Measurements from ENCODE around the gene TMEM135.

TMEM135 gene

GRCh38 chr11:87347441-87347840 is 309.7 kb downstream of the TMEM135 start:
- Histone ChIP-seq H3K4me3 (ENCODE audit: low read depth in 1 of 2, low read length in 2 of 2) (no peak overlapping the region), H3K36me3 (ENCODE audit: insufficient read depth, low read length) (no peaks in the 10 kb centered on the region), H3K27ac (ENCODE audit: low read depth, low read length) (no peak overlapping the region), H3K9me3 (ENCODE audit: low read length) (no peaks in the 10 kb centered on the region), H3K9ac (ENCODE audit: low read length) (no peak overlapping the region), H3K27me3 (ENCODE audit: control insufficient read depth in 1 of 2, insufficient read depth in 2 of 2, low read length in 2 of 2) (no peaks in the 10 kb centered on the region), H3K4me1 (ENCODE audit: insufficient read depth, low read length) (peaks cover 10% of the 10 kb centered on the region)

DNA sequence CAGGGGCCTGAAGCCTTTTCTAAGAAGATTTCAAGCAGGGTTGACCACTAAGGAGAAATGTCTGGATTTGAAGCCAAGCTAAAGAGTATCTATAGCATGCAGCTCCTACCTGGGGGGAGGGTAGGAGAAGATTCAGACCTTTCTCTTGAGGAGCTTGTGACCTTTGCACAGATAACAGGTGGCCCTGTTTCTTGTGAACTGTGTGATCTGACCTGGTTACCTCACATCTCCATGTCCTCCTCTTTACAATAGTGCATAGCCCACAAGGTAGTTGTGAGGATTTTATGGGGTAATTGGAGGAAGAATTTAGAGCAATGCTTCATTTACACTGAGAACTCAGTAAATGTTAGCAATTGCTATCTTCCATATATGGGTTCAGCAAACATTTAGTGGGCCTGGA is 310.1 kb downstream of the TMEM135 start:
- no peak overlapping the region for H3K27ac ChIP-seq (ENCODE audit: low read depth, low read length)

DNA sequence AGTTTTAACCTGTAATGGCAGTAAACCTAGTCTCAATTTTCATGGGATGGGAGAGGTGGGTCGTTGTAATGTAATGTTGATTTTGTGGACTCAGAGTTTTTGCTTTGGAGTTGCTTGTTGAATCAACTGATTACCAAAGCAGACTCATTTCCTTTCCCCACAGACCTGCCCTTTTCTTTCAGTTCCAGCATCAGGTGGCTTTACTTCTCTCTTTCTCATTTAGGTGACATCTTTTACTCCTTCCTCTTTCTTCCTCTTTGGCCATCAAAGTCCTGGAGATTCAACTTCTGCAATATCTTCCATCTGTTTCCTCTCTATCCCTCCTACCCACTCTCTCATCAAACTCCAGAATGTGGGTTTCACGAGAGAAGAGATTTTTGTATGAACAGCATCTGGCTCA is 313.9 kb downstream of the TMEM135 start:
- Histone ChIP-seq H3K4me3 (ENCODE audit: low read depth in 1 of 2, low read length in 2 of 2) (no peak overlapping the region), H3K27ac (ENCODE audit: low read depth, low read length) (no peak overlapping the region), H3K27me3 (ENCODE audit: control insufficient read depth in 1 of 2, insufficient read depth in 2 of 2, low read length in 2 of 2) (no peaks in the 10 kb centered on the region), H3K36me3 (ENCODE audit: insufficient read depth, low read length) (no peaks in the 10 kb centered on the region), H3K9me3 (ENCODE audit: low read length) (no peaks in the 10 kb centered on the region), H3K9ac (ENCODE audit: low read length) (no peak overlapping the region), H3K4me1 (ENCODE audit: insufficient read depth, low read length) (peaks cover 24% of the 10 kb centered on the region)

More for the DNA sequence above, 310.1 kb downstream of the TMEM135 start:
- Histone ChIP-seq H3K4me1 (ENCODE audit: insufficient read depth, low read length) (peaks cover 15% of the 10 kb centered on the region), H3K27me3 (ENCODE audit: control insufficient read depth in 1 of 2, insufficient read depth in 2 of 2, low read length in 2 of 2) (no peaks in the 10 kb centered on the region), H3K9me3 (ENCODE audit: low read length) (no peaks in the 10 kb centered on the region), H3K4me3 (ENCODE audit: low read depth in 1 of 2, low read length in 2 of 2) (no peak overlapping the region), H3K36me3 (ENCODE audit: insufficient read depth, low read length) (no peaks in the 10 kb centered on the region), H3K9ac (ENCODE audit: low read length) (no peak overlapping the region)

GRCh38 chr11:87352759-87353707 is 315.3 kb downstream of the TMEM135 start:
- Histone ChIP-seq H3K9me3 (ENCODE audit: low read length) (no peaks in the 10 kb centered on the region), H3K27me3 (ENCODE audit: control insufficient read depth in 1 of 2, insufficient read depth in 2 of 2, low read length in 2 of 2) (no peaks in the 10 kb centered on the region), H3K36me3 (ENCODE audit: insufficient read depth, low read length) (no peaks in the 10 kb centered on the region), H3K9ac (ENCODE audit: low read length) (no peak overlapping the region), H3K27ac (ENCODE audit: low read depth, low read length) (no peak overlapping the region), H3K4me3 (ENCODE audit: low read depth in 1 of 2, low read length in 2 of 2) (peak overlapping the region in 1 of 2 donors; percentile 47), H3K4me1 (ENCODE audit: insufficient read depth, low read length) (peaks cover 19% of the 10 kb centered on the region)

DNA sequence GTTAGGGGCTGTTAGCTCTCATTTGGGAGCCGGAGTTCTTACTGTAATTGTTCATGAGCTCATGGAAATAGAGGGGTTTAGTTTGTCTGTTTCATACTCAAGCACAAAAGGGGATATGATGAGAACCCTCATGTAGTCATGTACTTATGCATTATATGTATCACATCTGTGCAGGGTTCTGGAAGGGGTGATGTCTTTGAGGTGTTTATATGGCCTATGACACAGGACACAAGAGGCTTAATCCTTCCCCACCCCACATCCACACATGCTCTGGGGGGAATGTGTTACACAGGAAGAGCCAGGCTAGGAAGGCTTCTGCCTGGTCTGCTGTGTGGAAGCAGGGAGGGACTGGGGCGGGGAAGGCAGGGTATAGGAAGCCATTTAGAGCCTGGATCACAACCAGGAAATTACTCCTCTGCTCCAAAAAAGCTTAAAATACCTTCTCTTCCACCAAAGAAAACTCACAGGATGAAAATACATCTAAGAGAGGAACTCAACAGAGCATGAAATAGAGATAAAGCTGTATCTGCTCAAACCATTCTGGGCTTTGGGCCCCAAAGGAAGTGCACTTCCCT is 316.1 kb downstream of the TMEM135 start:
- Histone ChIP-seq H3K36me3 (ENCODE audit: insufficient read depth, low read length) (no peaks in the 10 kb centered on the region), H3K4me3 (ENCODE audit: low read depth in 1 of 2, low read length in 2 of 2) (no peak overlapping the region), H3K9ac (ENCODE audit: low read length) (no peak overlapping the region), H3K9me3 (ENCODE audit: low read length) (no peaks in the 10 kb centered on the region), H3K27me3 (ENCODE audit: control insufficient read depth in 1 of 2, insufficient read depth in 2 of 2, low read length in 2 of 2) (no peaks in the 10 kb centered on the region), H3K4me1 (ENCODE audit: insufficient read depth, low read length) (peaks cover 16% of the 10 kb centered on the region), H3K27ac (ENCODE audit: low read depth, low read length) (no peak overlapping the region)

DNA sequence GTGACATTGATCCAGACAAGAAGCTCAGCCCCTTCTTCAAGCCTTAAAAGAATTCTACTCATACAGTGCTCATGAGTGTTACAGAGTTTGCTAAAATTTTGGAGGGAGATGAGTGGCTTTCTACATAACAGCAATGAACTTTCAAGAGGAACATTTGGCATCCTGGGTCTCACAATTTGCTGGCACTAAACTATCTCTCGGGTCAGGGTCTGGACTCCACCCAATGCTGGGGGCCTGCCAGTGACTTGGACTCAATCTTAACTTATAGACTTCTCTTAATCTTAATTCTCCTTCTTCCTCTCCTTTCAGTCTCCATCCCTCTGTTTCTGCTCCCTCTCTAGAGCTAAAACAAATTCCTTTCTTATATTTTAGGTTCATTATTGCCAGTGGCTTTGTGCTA is 317.9 kb downstream of the TMEM135 start:
- no peak overlapping the region for H3K9ac ChIP-seq (ENCODE audit: low read length)
- H3K36me3 ChIP-seq (ENCODE audit: insufficient read depth, low read length), result no peaks in the 10 kb centered on the region
- no peaks in the 10 kb centered on the region for H3K27me3 ChIP-seq (ENCODE audit: control insufficient read depth in 1 of 2, insufficient read depth in 2 of 2, low read length in 2 of 2)
- no peak overlapping the region for H3K27ac ChIP-seq (ENCODE audit: low read depth, low read length)
- no peak overlapping the region for H3K4me3 ChIP-seq (ENCODE audit: low read depth in 1 of 2, low read length in 2 of 2)
- no peaks in the 10 kb centered on the region for H3K9me3 ChIP-seq (ENCODE audit: low read length)
- peaks cover 16% of the 10 kb centered on the region for H3K4me1 ChIP-seq (ENCODE audit: insufficient read depth, low read length)

- Histone ChIP-seq H3K9me3 (ENCODE audit: low read length) (no peaks in the 10 kb centered on the region), H3K9ac (ENCODE audit: low read length) (no peak overlapping the region), H3K4me1 (ENCODE audit: insufficient read depth, low read length) (peaks cover 16% of the 10 kb centered on the region), H3K36me3 (ENCODE audit: insufficient read depth, low read length) (no peaks in the 10 kb centered on the region), H3K4me3 (ENCODE audit: low read depth in 1 of 2, low read length in 2 of 2) (no peak overlapping the region), H3K27ac (ENCODE audit: low read depth, low read length) (no peak overlapping the region), H3K27me3 (ENCODE audit: control insufficient read depth in 1 of 2, insufficient read depth in 2 of 2, low read length in 2 of 2) (no peaks in the 10 kb centered on the region)
Measured at GRCh38 chr11:87356428-87356827, 318.7 kb downstream of the TMEM135 start.

GRCh38 chr11:87358461-87358860 is 320.7 kb downstream of the TMEM135 start:
- no peaks in the 10 kb centered on the region for H3K9me3 ChIP-seq (ENCODE audit: low read length)
- H3K4me3 ChIP-seq (ENCODE audit: low read depth in 1 of 2, low read length in 2 of 2), result no peak overlapping the region
- no peaks in the 10 kb centered on the region for H3K36me3 ChIP-seq (ENCODE audit: insufficient read depth, low read length)
- H3K4me1 ChIP-seq (ENCODE audit: insufficient read depth, low read length), result peaks cover 4% of the 10 kb centered on the region
- H3K9ac ChIP-seq (ENCODE audit: low read length), result no peak overlapping the region
- H3K27ac ChIP-seq (ENCODE audit: low read depth, low read length), result no peak overlapping the region
- no peaks in the 10 kb centered on the region for H3K27me3 ChIP-seq (ENCODE audit: control insufficient read depth in 1 of 2, insufficient read depth in 2 of 2, low read length in 2 of 2)

DNA sequence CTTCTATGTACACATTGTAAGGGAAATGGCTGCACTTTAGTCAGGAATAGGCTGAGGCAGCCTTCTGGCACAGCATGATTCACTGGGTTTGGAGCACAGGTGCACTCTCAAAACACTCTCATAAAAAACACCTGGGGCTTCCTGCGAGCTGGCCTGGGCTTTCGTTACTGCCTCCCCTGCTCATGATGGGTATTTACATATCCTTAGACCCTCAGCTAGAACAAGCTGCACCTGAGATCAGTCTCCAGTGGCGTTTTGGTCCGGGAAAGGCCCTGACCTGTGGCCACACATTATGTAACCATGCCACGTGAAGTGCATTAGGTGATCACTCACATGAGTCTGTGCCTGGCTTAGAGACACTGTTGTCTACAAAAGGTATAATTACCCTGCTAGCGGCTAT is 321.7 kb downstream of the TMEM135 start:
- no peak overlapping the region for H3K4me3 ChIP-seq (ENCODE audit: low read depth in 1 of 2, low read length in 2 of 2)
- H3K27ac ChIP-seq (ENCODE audit: low read depth, low read length), result no peak overlapping the region
- no peaks in the 10 kb centered on the region for H3K27me3 ChIP-seq (ENCODE audit: control insufficient read depth in 1 of 2, insufficient read depth in 2 of 2, low read length in 2 of 2)
- H3K4me1 ChIP-seq (ENCODE audit: insufficient read depth, low read length), result no peaks in the 10 kb centered on the region
- no peaks in the 10 kb centered on the region for H3K36me3 ChIP-seq (ENCODE audit: insufficient read depth, low read length)
- no peaks in the 10 kb centered on the region for H3K9me3 ChIP-seq (ENCODE audit: low read length)
- no peak overlapping the region for H3K9ac ChIP-seq (ENCODE audit: low read length)

GRCh38 chr11:87361891-87362290 is 324.2 kb downstream of the TMEM135 start:
- no peaks in the 10 kb centered on the region for H3K4me1 ChIP-seq (ENCODE audit: insufficient read depth, low read length)
- H3K9me3 ChIP-seq (ENCODE audit: low read length), result no peaks in the 10 kb centered on the region
- no peaks in the 10 kb centered on the region for H3K27me3 ChIP-seq (ENCODE audit: control insufficient read depth in 1 of 2, insufficient read depth in 2 of 2, low read length in 2 of 2)
- H3K4me3 ChIP-seq (ENCODE audit: low read depth in 1 of 2, low read length in 2 of 2), result no peak overlapping the region
- H3K36me3 ChIP-seq (ENCODE audit: insufficient read depth, low read length), result no peaks in the 10 kb centered on the region
- H3K9ac ChIP-seq (ENCODE audit: low read length), result no peak overlapping the region
- no peak overlapping the region for H3K27ac ChIP-seq (ENCODE audit: low read depth, low read length)

DNA sequence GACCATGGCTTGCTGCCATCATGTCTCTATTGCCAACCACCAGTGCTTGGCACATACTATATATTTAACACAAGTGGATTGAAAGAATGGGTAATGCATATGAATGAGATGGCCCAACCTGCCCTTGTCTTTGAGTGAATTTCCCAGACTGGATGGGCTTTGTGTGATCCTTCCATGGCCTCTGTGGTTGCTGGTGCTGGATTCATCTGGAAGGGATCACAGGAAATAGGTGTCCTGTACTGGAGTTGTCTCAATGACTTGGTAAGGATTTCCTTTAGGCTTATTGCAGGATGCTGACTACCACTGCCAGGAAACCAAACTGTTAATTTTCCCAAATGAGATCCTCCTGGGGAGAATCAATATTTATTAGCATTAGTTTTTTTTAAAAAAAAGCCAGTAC is 328.6 kb downstream of the TMEM135 start:
- H3K27ac ChIP-seq (ENCODE audit: low read depth, low read length), result no peak overlapping the region

More for the DNA sequence above, 328.6 kb downstream of the TMEM135 start:
- Histone ChIP-seq H3K36me3 (ENCODE audit: insufficient read depth, low read length) (no peaks in the 10 kb centered on the region), H3K4me1 (ENCODE audit: insufficient read depth, low read length) (no peaks in the 10 kb centered on the region), H3K9me3 (ENCODE audit: low read length) (no peaks in the 10 kb centered on the region), H3K4me3 (ENCODE audit: low read depth in 1 of 2, low read length in 2 of 2) (no peak overlapping the region), H3K9ac (ENCODE audit: low read length) (no peak overlapping the region), H3K27me3 (ENCODE audit: control insufficient read depth in 1 of 2, insufficient read depth in 2 of 2, low read length in 2 of 2) (no peaks in the 10 kb centered on the region)
